Stimulated activated CD8-positive, alpha-beta memory T cell treated with anti-CD3 and anti-CD28 coated beads, Interleukin-15, amount 100 ng/mL, for 48 hours (primary cell): Measurements from ENCODE around the gene WDR74.
"Not testable (repeated sequence)": the region's sequence is repeated elsewhere in the genome, so short reads cannot be mapped to it uniquely, and the experiment has no call there.

ENCODE experiments used
- DNase-seq, 2 donors: peaks; one replicate each; pipeline ENCODE4 v3.0.0-alpha.2; 2020; ENCODE audit warnings: low read depth in 2 of 2

The WDR74 gene

GRCh38 chr11:62841361-62842170, 2.2 kb upstream of the WDR74 start:
- peak in 1 of 2 donors; percentile 69 for DNase-seq

GRCh38 chr11:62840721-62841360, 1.5 kb upstream of the WDR74 start:
- peak in 1 of 2 donors; percentile 79 for DNase-seq

- no peak for DNase-seq
Measured at GRCh38 chr11:62835336-62835735, 4.1 kb downstream of the WDR74 start.

GRCh38 chr11:62832336-62833234, 6.8 kb downstream of the WDR74 start, which contains the start of gene TEX54:
Gene TEX54, minus strand, starts transcription at chr11:62832841.
- no peak for DNase-seq

- DNase-seq, result peak; percentile 99
Measured at GRCh38 chr11:62831520-62832335, 7.7 kb downstream of the WDR74 start, which contains the start of gene STX5. Gene STX5, minus strand, starts transcription at chr11:62832051. Its CDS starts 808 bp downstream, at chr11:62831243.

- no peak for DNase-seq
Measured at GRCh38 chr11:62830904-62831519, 8.4 kb downstream of the WDR74 start.

- DNase-seq, result not testable (repeated sequence)
Measured at GRCh38 chr11:62828130-62828529, 11.3 kb downstream of the WDR74 start.

- no peak for DNase-seq
Measured at GRCh38 chr11:62823677-62824076, 15.7 kb downstream of the WDR74 start.

GRCh38 chr11:62817129-62817528, 22.3 kb downstream of the WDR74 start:
- DNase-seq, result no peak

- DNase-seq, result no peak
Measured at GRCh38 chr11:62816557-62816956, 22.8 kb downstream of the WDR74 start.

GRCh38 chr11:62811659-62812058, 27.7 kb downstream of the WDR74 start:
- no peak for DNase-seq

GRCh38 chr11:62810748-62811147, 28.6 kb downstream of the WDR74 start:
- no peak for DNase-seq

- DNase-seq, result no peak
Measured at GRCh38 chr11:62806611-62807121, 32.7 kb downstream of the WDR74 start.

GRCh38 chr11:62805961-62806441, 33.4 kb downstream of the WDR74 start:
- no peak for DNase-seq

- DNase-seq, result peak; percentile 90 to 91
Measured at GRCh38 chr11:62805076-62805892, 34.1 kb downstream of the WDR74 start, which contains the start of gene NXF1. Gene NXF1, minus strand, starts transcription at chr11:62805440. Its CDS starts 84 bp downstream, at chr11:62805356.

- no peak for DNase-seq
Measured at GRCh38 chr11:62804310-62805075, 34.9 kb downstream of the WDR74 start.

GRCh38 chr11:62801071-62801470, 38.3 kb downstream of the WDR74 start:
- DNase-seq, result no peak

GRCh38 chr11:62799486-62799885, 39.9 kb downstream of the WDR74 start:
- no peak for DNase-seq
